DMS114 treated with DMSO at 0.1 percent for 48 hours (cell line): ENCODE results near the gene ARL4D.
"Not testable (repeated sequence)": the region's sequence is repeated elsewhere in the genome, so short reads cannot be mapped to it uniquely, and the experiment has no call there.

ENCODE experiments used
- DNase-seq: peaks from one replicate; lab custom pipeline; 2025; ENCODE audit not compliant: unreplicated experiment; lab: John Stamatoyannopoulos, UW

The ARL4D gene, protein sequence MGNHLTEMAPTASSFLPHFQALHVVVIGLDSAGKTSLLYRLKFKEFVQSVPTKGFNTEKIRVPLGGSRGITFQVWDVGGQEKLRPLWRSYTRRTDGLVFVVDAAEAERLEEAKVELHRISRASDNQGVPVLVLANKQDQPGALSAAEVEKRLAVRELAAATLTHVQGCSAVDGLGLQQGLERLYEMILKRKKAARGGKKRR

DNA sequence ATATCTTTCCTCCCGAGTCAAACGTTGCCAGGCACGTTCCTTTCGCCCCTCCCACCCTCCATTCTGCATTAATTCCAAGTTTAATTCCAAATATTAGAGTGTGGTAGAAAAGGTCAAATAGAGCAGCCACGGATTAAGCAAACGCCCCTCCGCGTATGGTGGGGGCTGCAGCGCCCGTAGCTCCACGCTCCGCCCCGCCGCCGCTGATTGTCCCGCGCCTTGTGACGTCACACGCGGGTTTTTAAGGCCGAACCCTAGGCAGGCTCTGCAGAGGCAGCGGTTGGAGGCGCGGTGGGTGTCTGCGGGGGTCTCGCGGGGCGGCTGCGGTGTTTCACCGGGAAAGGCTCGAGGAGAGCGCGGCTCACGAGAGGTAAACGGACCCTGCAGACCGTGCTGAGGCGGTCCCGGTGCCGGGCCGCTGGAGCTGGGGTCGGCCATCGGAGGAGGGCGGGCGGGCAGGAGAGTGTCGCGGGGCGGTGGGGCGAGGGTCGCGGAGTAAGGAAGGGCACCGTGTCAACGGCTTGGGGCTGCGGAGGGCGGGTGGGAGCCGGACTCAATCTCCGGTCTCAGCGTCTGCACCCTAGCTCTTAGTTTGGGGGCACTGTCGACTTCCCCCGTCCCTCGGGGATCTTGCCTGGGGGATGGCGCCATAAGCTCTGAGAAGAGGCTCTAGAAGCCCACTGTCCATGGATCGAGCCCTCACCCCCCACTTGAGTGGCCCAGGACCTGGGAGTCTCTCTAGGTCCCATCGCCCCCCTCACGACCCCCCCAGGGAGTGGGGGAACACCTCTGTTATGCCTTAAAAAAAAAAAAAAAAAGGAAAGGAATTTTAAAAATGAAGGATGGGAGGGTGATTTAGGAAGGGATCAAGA, at the start of gene ARL4D:
ARL4D (plus strand) TSS at position 270 of the 872 bp plus-strand sequence. CDS start 740 bp downstream, outside the sequence.
- peak; percentile 63 for DNase-seq

- no peak for DNase-seq
Measured at GRCh38 chr17:43349142-43349541, 49.7 kb upstream of the ARL4D start.

DNA sequence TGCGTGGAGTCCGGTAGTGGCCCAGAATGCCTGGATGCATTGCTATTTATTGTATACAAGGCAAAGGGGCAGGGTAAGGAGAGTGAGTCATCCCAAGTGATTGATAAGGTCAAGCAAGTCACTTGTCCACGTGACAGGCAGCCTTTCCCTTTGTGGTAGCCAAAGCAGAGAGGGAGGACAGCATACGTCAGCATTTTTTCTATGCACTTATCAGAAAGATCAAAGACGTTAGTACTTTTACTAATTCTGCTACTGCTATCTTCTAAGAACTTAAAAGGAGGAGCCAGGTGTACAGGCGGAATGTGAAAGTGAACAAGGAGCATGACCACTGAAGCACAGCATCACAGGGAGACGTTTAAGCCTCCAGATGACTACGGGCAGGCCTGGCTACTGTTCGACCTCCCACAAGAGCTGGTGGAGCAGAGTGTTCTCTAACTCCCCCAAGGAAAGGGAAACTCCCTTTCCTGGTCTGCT, 47.9 kb upstream of the ARL4D start:
- no peak for DNase-seq

GRCh38 chr17:43351691-43352090, 47.1 kb upstream of the ARL4D start:
- DNase-seq: no peak

DNA sequence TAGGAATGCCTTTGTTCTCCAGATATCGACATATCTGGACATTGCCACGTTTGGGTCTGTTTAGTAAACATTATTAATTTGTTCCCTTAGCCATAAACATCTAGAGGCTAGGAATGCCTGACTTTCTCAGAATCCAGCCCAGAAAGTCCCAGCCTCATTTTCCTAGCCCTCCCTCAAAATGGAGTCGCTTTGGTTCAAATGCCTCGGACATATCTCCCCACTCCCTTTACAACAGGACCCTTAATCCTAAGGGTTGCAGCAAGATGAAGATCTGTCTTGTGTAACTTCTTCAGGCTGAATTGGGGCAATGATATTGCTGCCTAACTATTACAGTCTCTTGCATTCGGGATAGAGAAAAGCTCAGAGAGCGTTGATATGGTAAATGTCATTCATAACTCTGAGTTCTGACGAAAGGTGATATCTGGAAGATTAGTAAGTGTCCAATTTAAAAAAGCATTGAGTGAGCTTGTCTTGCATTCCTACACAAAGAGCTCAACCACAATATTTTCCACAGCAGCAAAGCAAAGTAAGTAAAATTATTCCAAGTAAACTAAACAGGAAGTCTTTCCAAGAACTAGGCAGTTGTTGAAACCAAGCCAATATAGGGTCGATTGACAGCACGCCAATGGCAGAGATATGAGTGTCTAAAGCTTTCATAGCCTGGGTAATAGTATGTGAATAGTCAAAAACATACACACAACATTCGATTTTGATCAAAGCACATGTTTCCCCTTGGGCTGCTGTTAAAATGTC, 46.0 kb upstream of the ARL4D start:
- DNase-seq: no peak

DNA sequence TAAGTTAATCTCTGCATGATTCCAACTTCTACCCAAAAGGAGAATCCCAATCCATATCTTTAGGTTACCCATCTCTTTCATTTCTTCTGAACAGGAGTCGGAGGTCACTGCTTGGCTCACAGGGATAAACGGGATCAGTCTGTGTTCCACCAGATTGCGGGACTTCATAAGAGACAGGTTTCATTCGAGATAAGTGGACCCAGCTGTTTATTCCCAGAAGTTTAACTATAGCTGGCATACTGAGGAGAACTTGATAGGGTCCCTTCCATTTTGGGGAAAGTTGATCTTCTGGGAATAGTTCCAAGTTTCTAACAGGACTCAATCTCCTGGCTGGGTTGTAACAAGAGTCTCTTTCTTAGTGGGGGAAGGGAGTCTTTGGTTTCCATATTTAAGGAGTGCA, 45.4 kb upstream of the ARL4D start:
- DNase-seq: no peak

- DNase-seq: no peak
Measured at GRCh38 chr17:43354371-43354770, 44.4 kb upstream of the ARL4D start.

DNA sequence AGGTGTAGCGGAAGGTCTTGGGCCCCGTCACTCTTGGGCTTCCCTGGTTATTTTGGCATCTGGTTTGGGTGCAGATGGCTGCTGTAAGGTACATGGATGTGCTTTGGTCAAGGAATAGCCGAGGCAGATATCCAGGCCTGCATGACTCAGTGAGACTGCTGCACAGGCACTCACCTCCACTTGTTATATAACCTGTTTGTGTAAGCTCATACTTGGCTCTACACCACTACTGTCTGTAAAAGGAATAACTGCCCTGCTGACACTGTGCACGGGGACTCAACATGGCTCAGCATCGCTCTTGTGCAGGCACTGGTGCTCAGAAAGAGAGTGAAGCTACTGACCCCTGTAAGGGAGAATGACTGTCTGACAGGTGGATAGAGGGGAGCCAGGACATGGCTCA, 42.3 kb upstream of the ARL4D start:
- no peak for DNase-seq

DNA sequence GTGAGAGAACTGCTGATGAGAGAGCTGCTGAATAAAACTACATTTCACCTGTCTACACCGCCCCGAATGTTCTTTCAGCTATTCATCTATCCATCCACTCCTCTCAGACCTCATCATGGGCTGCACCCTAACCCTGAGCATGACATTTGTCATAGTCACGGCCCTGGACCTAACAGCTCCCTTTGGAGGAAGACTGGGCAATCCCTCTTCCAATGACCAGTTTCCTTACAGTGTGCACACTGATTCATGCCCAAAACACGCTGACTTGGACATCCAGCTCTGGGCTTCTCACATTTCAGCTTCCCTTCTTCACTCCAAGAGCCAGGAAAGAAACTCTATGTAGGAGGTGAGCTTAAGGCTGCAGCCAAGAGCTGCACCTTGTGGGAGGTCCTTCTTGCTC, 41.8 kb upstream of the ARL4D start:
- no peak for DNase-seq

DNA sequence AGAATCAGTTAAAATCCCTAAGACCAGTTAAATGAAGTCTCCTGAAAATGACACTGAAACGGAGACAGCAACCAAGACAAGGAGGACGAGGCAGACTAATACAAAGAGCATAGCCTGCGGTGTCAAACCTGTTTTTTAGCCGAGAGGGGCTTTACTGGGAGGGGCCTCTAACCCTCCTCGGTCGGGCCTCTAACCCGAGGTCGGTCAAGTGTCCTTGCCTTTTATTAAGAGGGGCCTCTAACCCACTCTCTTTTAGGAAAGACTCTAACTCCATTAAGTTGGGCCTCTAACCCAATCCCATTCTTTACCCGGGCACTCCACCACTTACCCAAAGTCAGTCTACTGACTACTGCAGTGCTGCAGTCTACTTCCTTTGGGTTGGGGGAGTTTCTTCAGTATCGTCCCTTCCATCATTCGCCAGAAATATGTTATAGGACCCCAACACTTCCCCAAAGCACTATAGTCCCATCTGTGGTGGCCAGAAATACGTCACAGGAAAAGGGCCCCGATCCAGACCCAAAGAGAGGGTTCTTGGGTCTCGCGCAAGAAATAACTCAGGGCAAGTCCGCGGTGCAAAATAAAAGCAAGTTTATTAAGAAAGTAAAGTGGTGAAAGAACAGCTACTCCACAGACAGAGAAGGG, 39.2 kb upstream of the ARL4D start:
- DNase-seq: no peak

GRCh38 chr17:43360376-43360738, 38.4 kb upstream of the ARL4D start:
- no peak for DNase-seq

DNA sequence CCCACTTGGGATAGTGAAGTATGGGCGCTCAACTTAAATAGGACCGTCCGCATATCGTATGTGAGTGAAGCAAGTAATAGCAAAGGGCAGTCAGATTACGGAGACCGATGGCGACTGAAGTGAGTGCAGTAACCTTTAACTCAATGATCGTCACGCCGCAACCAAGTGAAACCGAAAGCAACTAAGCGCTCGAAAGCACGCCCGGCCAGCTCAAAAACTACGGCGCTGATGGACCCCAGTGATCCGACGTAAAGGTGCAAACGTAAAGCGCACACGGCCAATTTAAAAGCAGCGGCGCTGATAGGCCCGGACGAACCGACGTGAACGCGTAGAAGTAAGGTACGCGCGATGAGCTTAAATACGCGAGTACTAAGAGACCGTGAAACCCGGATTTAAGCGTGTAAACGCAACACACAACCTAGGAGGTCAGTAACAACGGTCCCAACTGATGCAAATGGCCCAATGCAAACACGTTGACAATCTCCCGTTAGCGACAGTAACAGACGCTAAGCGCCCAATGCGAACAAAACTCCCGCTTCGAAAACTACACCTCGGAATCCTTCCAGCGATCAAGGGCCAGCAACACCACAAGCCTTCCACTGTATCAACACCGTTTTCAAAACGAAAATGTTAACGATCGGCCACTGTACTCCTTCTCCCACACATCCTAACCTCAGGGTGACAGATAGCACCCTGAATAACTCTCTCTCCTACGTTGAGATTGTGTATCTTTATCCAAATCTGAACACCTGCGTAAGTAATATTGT, 37.9 kb upstream of the ARL4D start:
- DNase-seq: peak; percentile 92

GRCh38 chr17:43363181-43363925, 35.4 kb upstream of the ARL4D start:
- DNase-seq: no peak

- DNase-seq: no peak
Measured at GRCh38 chr17:43363926-43364285, 34.9 kb upstream of the ARL4D start.

DNA sequence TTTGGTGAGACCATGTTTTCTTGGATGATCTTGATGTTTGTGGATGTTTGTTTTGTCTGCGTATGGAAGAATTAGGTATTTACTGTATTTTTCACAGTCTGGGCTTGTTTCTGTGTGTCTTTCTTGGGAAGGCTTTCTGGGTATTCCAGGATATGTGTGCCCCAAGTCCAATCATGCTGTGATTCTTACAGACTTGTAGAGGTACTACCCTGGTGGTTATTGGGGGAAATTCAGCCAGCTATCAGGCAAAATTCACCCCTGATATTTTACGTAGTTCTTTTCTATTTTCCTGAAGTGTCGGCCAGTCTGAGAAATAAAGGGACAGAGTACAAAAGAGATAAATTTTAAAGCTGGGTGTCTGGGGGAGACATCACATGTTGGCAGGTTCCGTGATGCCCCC, 33.4 kb upstream of the ARL4D start:
- no peak for DNase-seq

DNA sequence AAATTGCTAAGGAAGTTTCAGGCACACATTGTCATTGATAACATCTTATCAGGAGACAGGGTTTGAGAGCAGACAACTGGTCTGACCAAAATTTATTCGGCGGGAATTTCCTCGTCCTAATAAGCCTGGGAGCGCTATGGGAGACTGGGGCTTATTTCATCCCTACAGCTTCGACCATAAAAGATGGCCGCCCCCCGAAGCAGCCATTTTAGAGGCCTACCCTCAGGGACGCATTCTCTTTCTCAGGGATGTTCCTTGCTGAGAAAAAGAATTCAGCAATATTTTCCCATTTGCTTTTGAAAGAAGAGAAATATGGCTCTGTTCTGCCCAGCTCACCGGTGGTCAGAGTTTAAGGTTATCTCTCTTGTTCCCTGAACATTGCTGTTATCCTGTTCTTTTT, 32.9 kb upstream of the ARL4D start:
- not testable (repeated sequence) for DNase-seq

DNA sequence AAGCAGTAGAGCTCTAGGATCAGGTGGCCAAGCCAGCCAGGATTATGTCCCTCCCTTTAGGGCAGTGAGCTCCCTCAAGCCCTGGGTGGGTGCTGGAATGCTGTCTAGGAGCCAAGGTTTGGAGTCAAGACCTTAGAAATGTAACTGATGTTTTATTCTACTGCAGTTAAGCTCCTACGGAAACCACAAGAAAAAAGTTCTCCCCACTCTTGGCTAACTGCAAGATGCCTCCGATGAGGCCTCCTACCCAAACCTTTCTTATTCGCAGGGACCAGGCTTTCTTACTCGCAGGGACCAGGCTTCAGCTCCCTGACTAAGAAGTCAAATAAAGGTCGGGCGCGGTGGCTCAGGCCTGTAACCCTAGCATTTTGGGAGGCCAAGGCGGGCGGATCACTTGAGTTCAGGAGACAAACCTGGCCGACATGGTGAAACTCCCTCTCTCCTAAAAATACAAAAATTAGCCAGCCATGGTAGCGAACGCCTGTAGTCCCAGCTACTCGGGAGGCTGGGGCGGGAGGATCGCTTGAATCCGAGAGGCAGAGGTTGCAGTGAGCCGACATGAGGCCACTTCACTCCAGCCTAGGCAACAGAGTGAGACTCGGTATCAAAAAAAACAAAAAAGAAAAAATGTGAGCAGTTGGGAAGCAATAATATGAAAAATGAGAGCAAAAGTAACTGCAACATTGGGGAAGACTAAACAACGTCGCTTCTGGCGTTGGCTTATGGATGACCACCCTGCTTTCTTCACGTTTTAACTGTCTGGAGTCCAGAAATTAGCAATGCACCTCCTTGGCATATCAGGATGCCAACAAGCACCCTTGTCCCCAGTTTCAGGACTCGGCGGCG, 31.7 kb upstream of the ARL4D start:
- DNase-seq: no peak

DNA sequence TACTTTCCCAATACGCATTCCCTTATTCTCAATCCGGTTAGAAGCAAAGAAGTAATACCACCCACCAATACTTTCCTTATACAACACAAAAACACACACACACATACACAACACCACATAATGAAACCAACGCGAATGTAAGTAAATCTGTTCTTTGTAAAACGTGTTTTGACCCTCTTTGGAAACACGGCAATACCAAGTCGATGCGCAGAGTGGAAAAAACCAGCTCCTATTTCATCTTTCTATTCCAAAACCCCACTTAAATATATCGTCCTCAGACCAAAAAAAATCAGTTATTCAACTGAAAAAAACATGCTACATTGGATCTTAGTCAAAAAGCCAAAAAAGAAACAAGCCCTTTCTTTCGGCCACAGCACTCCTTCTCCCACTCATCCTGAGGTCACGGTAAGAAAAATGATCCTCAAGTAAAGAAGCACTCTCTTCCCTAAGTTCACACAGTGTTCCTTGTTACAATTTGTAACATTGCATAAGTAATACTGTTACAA, 31.0 kb upstream of the ARL4D start:
- DNase-seq: peak; percentile 92
